ENCODE results near the gene PHETA1.

The PHETA1 gene

GRCh38 chr12:111355201-111355925 lies 13.5 kb downstream of the PHETA1 start:
- ChIA-PET CTCF (interaction anchor here (0.6 kb wide), 1 partner anchor 338 kb away, joined by 4 read pairs; no protein-coding TSS in a partner anchor), POLR2A (no interaction called here)
- TF ChIP-seq FOXM1 (IDR thresholded peaks at IDR 0.05; ENCODE audit: borderline replicate concordance) = no peak
- no peak for TF ChIP-seq FOXA1 (IDR thresholded peaks at IDR 0.05)
- TF ChIP-seq ARNT (IDR thresholded peaks at IDR 0.05) = no peak
- TF ChIP-seq NFRKB (IDR thresholded peaks at IDR 0.05) = no peak
- TF ChIP-seq PKNOX1 (IDR thresholded peaks at IDR 0.05) = no peak
- no peak for TF ChIP-seq CTBP1 (IDR thresholded peaks at IDR 0.05; ENCODE audit: borderline replicate concordance)
- no peak for TF ChIP-seq ZNF384 (IDR thresholded peaks at IDR 0.05)
- TF ChIP-seq ELF4 (IDR thresholded peaks at IDR 0.05) = no peak
- TF ChIP-seq TARDBP (IDR thresholded peaks at IDR 0.05) = no peak
- no peak for TF ChIP-seq LEF1 (IDR thresholded peaks at IDR 0.05; ENCODE audit: borderline replicate concordance)
- TF ChIP-seq BHLHE40 (IDR thresholded peaks at IDR 0.05; ENCODE audit: borderline replicate concordance) = no peak
- TF ChIP-seq L3MBTL2 (conservative IDR thresholded peaks at IDR 0.05) = no peak
- no peak for TF ChIP-seq SUZ12 (IDR thresholded peaks at IDR 0.05)
- no peak for TF ChIP-seq HDGF (IDR thresholded peaks at IDR 0.05; ENCODE audit: borderline replicate concordance)
- no peak for TF ChIP-seq SP1 (IDR thresholded peaks at IDR 0.05)
- TF ChIP-seq FOXK2 (IDR thresholded peaks at IDR 0.05) = no peak
- no peak for DNase-seq (ENCODE audit: extremely low spot score)

- TF ChIP-seq ELF4 (IDR thresholded peaks at IDR 0.05) (no peak), BHLHE40 (IDR thresholded peaks at IDR 0.05; ENCODE audit: borderline replicate concordance) (no peak), TARDBP (IDR thresholded peaks at IDR 0.05) (no peak), ARNT (IDR thresholded peaks at IDR 0.05) (no peak), SP1 (IDR thresholded peaks at IDR 0.05) (no peak), FOXA1 (IDR thresholded peaks at IDR 0.05) (no peak), SUZ12 (IDR thresholded peaks at IDR 0.05) (no peak), L3MBTL2 (conservative IDR thresholded peaks at IDR 0.05) (no peak), FOXK2 (IDR thresholded peaks at IDR 0.05) (no peak), LEF1 (IDR thresholded peaks at IDR 0.05; ENCODE audit: borderline replicate concordance) (no peak), CTBP1 (IDR thresholded peaks at IDR 0.05; ENCODE audit: borderline replicate concordance) (no peak), FOXM1 (IDR thresholded peaks at IDR 0.05; ENCODE audit: borderline replicate concordance) (no peak)
These were observed 14.4 kb downstream of the PHETA1 start for GRCh38 chr12:111354511-111354910.

DNA sequence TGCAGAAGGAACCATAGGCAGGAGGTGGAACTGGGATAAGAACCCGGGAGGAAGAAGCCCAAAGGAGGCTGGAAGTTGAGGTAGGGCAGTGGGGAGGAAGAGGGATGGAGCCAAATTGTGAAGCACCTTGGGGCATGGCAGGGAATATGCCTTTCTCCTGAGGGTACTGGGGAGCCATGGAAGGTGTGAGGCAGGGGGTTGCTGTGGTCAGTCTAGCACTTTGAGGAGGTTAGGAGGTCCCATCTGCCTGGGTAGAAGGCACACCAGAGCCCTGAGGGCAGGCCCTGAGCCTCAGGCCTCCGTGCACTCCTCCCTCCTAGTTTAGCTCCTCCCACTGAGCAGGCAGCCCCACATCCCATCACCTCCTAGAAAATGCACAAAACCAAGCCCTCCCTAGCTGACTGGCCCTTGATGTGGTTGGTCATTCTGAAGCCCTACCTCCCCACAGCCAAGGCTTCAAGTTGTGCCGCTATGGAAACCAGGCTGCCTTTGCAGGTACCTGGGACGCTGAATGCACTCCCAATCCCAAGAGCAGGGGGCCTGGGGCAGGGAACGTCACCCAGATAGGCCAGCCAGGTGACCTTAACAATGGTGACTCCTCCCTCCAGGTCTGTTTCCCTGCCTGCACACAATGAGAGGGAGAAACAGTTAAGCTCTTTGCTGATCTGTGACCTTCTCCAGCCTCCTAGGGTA lies 15.1 kb downstream of the PHETA1 start:
- ChIA-PET POLR2A (no interaction called here), CTCF (no interaction called here)
- no peak for DNase-seq (ENCODE audit: extremely low spot score)
- no peak for TF ChIP-seq TARDBP (IDR thresholded peaks at IDR 0.05)
- TF ChIP-seq LEF1 (IDR thresholded peaks at IDR 0.05; ENCODE audit: borderline replicate concordance) = no peak
- no peak for TF ChIP-seq SUZ12 (IDR thresholded peaks at IDR 0.05)
- TF ChIP-seq SP1 (IDR thresholded peaks at IDR 0.05) = no peak
- TF ChIP-seq ZNF384 (IDR thresholded peaks at IDR 0.05) = no peak
- TF ChIP-seq FOXM1 (IDR thresholded peaks at IDR 0.05; ENCODE audit: borderline replicate concordance) = no peak
- no peak for TF ChIP-seq CTBP1 (IDR thresholded peaks at IDR 0.05; ENCODE audit: borderline replicate concordance)
- TF ChIP-seq FOXA1 (IDR thresholded peaks at IDR 0.05) = no peak
- no peak for TF ChIP-seq ARNT (IDR thresholded peaks at IDR 0.05)
- no peak for TF ChIP-seq BHLHE40 (IDR thresholded peaks at IDR 0.05; ENCODE audit: borderline replicate concordance)
- no peak for TF ChIP-seq PKNOX1 (IDR thresholded peaks at IDR 0.05)
- no peak for TF ChIP-seq L3MBTL2 (conservative IDR thresholded peaks at IDR 0.05)
- TF ChIP-seq NFRKB (IDR thresholded peaks at IDR 0.05) = no peak
- TF ChIP-seq ELF4 (IDR thresholded peaks at IDR 0.05) = no peak
- TF ChIP-seq HDGF (IDR thresholded peaks at IDR 0.05; ENCODE audit: borderline replicate concordance) = no peak
- TF ChIP-seq FOXK2 (IDR thresholded peaks at IDR 0.05) = no peak

More at GRCh38 chr12:111354511-111354910, 14.4 kb downstream of the PHETA1 start:
- ChIA-PET POLR2A (no interaction called here), CTCF (no interaction called here)
- no peak for DNase-seq (ENCODE audit: extremely low spot score)

DNA sequence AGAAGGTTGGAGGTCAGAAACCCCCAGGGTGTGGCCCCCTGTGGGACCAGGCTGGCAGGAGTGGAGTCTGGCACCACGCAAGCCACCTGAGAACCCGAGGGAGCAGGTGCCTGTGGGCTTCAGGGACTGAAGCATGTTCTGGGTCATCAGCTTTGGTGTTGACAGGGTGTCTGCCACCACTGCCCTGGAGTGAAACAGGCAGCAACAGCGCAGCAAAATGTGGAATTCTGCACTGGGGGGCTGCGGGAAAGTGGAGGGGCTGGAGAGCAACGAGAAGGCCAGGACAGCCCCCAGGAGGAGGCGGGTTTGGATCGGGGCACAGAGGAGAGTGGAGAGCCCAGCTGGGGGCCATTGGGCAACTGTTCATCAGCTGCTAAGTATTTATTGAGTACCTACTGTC lies 15.9 kb downstream of the PHETA1 start:
- no peak for TF ChIP-seq HDGF (IDR thresholded peaks at IDR 0.05; ENCODE audit: borderline replicate concordance)
- no peak for TF ChIP-seq ZNF384 (IDR thresholded peaks at IDR 0.05)
- no peak for TF ChIP-seq L3MBTL2 (conservative IDR thresholded peaks at IDR 0.05)
- no peak for TF ChIP-seq TARDBP (IDR thresholded peaks at IDR 0.05)
- no peak for TF ChIP-seq FOXA1 (IDR thresholded peaks at IDR 0.05)
- no peak for TF ChIP-seq SP1 (IDR thresholded peaks at IDR 0.05)
- no peak for TF ChIP-seq FOXK2 (IDR thresholded peaks at IDR 0.05)
- DNase-seq (ENCODE audit: extremely low spot score) = no peak
- ChIA-PET POLR2A (no interaction called here), CTCF (no interaction called here)

- no peak for DNase-seq (ENCODE audit: extremely low spot score)
- ChIA-PET CTCF (no interaction called here), POLR2A (no interaction called here)
- no peak for TF ChIP-seq TARDBP (IDR thresholded peaks at IDR 0.05)
- no peak for TF ChIP-seq HDGF (IDR thresholded peaks at IDR 0.05; ENCODE audit: borderline replicate concordance)
- TF ChIP-seq ZNF384 (IDR thresholded peaks at IDR 0.05) = no peak
- TF ChIP-seq L3MBTL2 (conservative IDR thresholded peaks at IDR 0.05) = no peak
- TF ChIP-seq CTBP1 (IDR thresholded peaks at IDR 0.05; ENCODE audit: borderline replicate concordance) = no peak
- no peak for TF ChIP-seq SUZ12 (IDR thresholded peaks at IDR 0.05)
- no peak for TF ChIP-seq FOXK2 (IDR thresholded peaks at IDR 0.05)
- no peak for TF ChIP-seq FOXA1 (IDR thresholded peaks at IDR 0.05)
- no peak for TF ChIP-seq PKNOX1 (IDR thresholded peaks at IDR 0.05)
- TF ChIP-seq BHLHE40 (IDR thresholded peaks at IDR 0.05; ENCODE audit: borderline replicate concordance) = no peak
- TF ChIP-seq SP1 (IDR thresholded peaks at IDR 0.05) = no peak
These were observed 16.4 kb downstream of the PHETA1 start for GRCh38 chr12:111352296-111352993.

All from HEK293T (cell line).